HepG2 (cell line): Measurements from ENCODE around the gene ZNF185. TPM values are rescaled to one million over a fixed set of nuclear protein-coding genes. Genes with fewer than 3 reads are reported as not detected.

ENCODE experiments used
- ATAC-seq: fragments of 200-7000 bp; cut with Tn5 transposase; 3 replicates; pipeline ENCODE4 v1.9.1; 2020; ENCODE audit warnings: mild to moderate bottlenecking, moderate library complexity
- BruUV-seq: library from RNA; stranded (reverse); fragments of 400-500 nt; replicated peaks from 2 replicates; lab custom pipeline; 2021; lab: Mats Ljungman, UMichigan
- CTCF ChIA-PET: fragments of 300-600 bp; formaldehyde crosslinking; extraction: SDS; loops from one replicate; lab custom pipeline; 2021; ENCODE audit warnings: low total read pairs, inconsistent platforms, low intra/inter-chr PET ratio; lab: Yijun Ruan, JAX
- POLR2A ChIA-PET: fragments of 350-600 bp; sonication (Branson Sonifier 250); formaldehyde crosslinking; loops from one replicate; lab custom pipeline; 2020; ENCODE audit warnings: antibody characterized with exemption, inconsistent platforms; lab: Yijun Ruan, JAX
- DNase-seq: peaks from one replicate; pipeline ENCODE4 v3.0.0-alpha.2; 2015; ENCODE audit warnings: low spot score
- FAIRE-seq: peaks from 3 replicates; lab custom pipeline; 2011; peaks lifted over from hg19 to GRCh38; lab: Jason Lieb, UNC
- H2AFZ ChIP-seq: one replicate; pipeline ENCODE4 v1.6.1; 2011; ENCODE audit warnings: low read length, inconsistent platforms
- H3K27ac ChIP-seq: fragments of 300-600 bp; 3 replicates; pipeline ENCODE4 v1.8.0; 2011; ENCODE audit warnings: mixed run types, mild to moderate bottlenecking, mixed read lengths, low read length, inconsistent platforms; ENCODE audit not compliant: insufficient read depth; ENCODE audit errors: extremely low read length
- H3K27me3 ChIP-seq, 2 experiments: fragments of 200-600 bp in 1 of 2; 2 replicates in 1 of 2; 3 replicates in 1 of 2; pipeline versions ENCODE4 v1.6.0 to v1.8.0; 2011; ENCODE audit warnings: low read length in 2 of 2, mild to moderate bottlenecking in 2 of 2, moderate library complexity in 2 of 2, inconsistent platforms in 1 of 2; ENCODE audit not compliant: insufficient read depth in 2 of 2, control insufficient read depth in 1 of 2
- H3K36me3 ChIP-seq, 2 experiments: fragments of 200-600 bp in 1 of 2; replicated peaks in 1 of 2; 2 replicates in 1 of 2; 3 replicates in 1 of 2; pipeline versions ENCODE4 v1.5.1 to v1.8.0; 2011; ENCODE audit warnings: low read length in 2 of 2, inconsistent platforms in 1 of 2; ENCODE audit not compliant: insufficient read depth in 2 of 2, control insufficient read depth in 1 of 2
- H3K4me1 ChIP-seq: 2 replicates; pipeline ENCODE4 v1.5.1; 2012; ENCODE audit warnings: low read length, inconsistent platforms; ENCODE audit not compliant: insufficient read depth
- H3K4me2 ChIP-seq: 2 replicates; pipeline ENCODE4 v1.6.0; 2011; ENCODE audit warnings: low read depth, low read length, inconsistent platforms
- H3K4me3 ChIP-seq, 3 experiments: fragments of 200-600 bp in 1 of 3; sonication (generic), shearing (Covaris generic) in 1 of 3; replicated peaks in 1 of 3; 2 replicates each; pipeline ENCODE4 v1.5.1; 2011 to 2016; ENCODE audit warnings: low read length in 3 of 3, inconsistent platforms in 2 of 3, low read depth in 2 of 3, mild to moderate bottlenecking in 2 of 3, control low read depth in 1 of 3, mixed read lengths in 1 of 3; ENCODE audit not compliant: insufficient read depth in 1 of 3
- H3K79me2 ChIP-seq: one replicate; pipeline ENCODE4 v1.6.1; 2011; ENCODE audit warnings: low read length, inconsistent platforms; ENCODE audit not compliant: insufficient read depth
- H3K9ac ChIP-seq: 2 replicates; pipeline ENCODE4 v1.6.0; 2011; ENCODE audit warnings: mild to moderate bottlenecking, low read depth, low read length, inconsistent platforms; ENCODE audit not compliant: insufficient read depth
- H3K9me3 ChIP-seq: 2 replicates; pipeline ENCODE4 v1.5.1; 2012; ENCODE audit warnings: mild to moderate bottlenecking, low read length
- H4K20me1 ChIP-seq: 2 replicates; pipeline ENCODE4 v1.6.0; 2011; ENCODE audit warnings: inconsistent platforms, mild to moderate bottlenecking, low read length, moderate library complexity; ENCODE audit not compliant: insufficient read depth
- HNRNPLL ChIP-seq: fragments of 200-400 bp; formaldehyde crosslinking; IDR thresholded peaks from 2 replicates; pipeline ENCODE4 v1.6.1; 2017; ENCODE audit warnings: mild to moderate bottlenecking, low read depth, low read length; ENCODE audit not compliant: poor library complexity, severe bottlenecking
- MXI1 ChIP-seq: IDR thresholded peaks from 3 replicates; pipeline ENCODE4 v1.6.1; 2012; ENCODE audit warnings: low read depth, low read length, inconsistent platforms, borderline replicate concordance
- PHF8 ChIP-seq: sonication (generic); formaldehyde crosslinking; IDR thresholded peaks from 2 replicates; pipeline ENCODE4 v1.5.0; 2020; ENCODE audit warnings: missing genetic modification reagents
- POGZ ChIP-seq: sonication (generic); formaldehyde crosslinking; IDR thresholded peaks from 2 replicates; pipeline ENCODE4 v1.4.0; 2020; ENCODE audit warnings: mild to moderate bottlenecking, missing genetic modification reagents
- RNF2 ChIP-seq: fragments of 450-650 bp; conservative IDR thresholded peaks from 2 replicates; pipeline ENCODE4 v1.6.1; 2016; ENCODE audit warnings: low read depth
- RORA ChIP-seq: sonication (generic); formaldehyde crosslinking; IDR thresholded peaks from 2 replicates; pipeline ENCODE4 v1.5.0; 2020; ENCODE audit warnings: mild to moderate bottlenecking, missing genetic modification reagents, moderate library complexity
- TRIM24 ChIP-seq: sonication (generic); formaldehyde crosslinking; IDR thresholded peaks from 2 replicates; pipeline ENCODE4 v1.8.0; 2022; ENCODE audit warnings: mild to moderate bottlenecking, missing genetic modification reagents
- U2AF2 ChIP-seq: fragments of 200-400 bp; formaldehyde crosslinking; IDR thresholded peaks from 2 replicates; pipeline ENCODE4 v1.6.1; 2017; ENCODE audit warnings: low read depth, mild to moderate bottlenecking, low read length
- YY1 ChIP-seq: IDR thresholded peaks from 2 replicates; pipeline ENCODE4 v1.6.1; 2011; ENCODE audit warnings: low read length, low read depth, moderate library complexity, mild to moderate bottlenecking; ENCODE audit not compliant: insufficient read depth, insufficient replicate concordance
- ZNF546 ChIP-seq: sonication (generic); formaldehyde crosslinking; conservative IDR thresholded peaks from 2 replicates; pipeline ENCODE4 v1.8.1; 2023; ENCODE audit warnings: mild to moderate bottlenecking, missing genetic modification reagents
- ZNF563 ChIP-seq: sonication (generic); formaldehyde crosslinking; IDR thresholded peaks from 2 replicates; pipeline ENCODE4 v1.8.0; 2022; ENCODE audit warnings: mild to moderate bottlenecking, moderate library complexity, missing genetic modification reagents
- ZNF703 ChIP-seq: sonication (generic); formaldehyde crosslinking; IDR thresholded peaks from 2 replicates; pipeline ENCODE4 v1.5.1; 2020; ENCODE audit warnings: missing genetic modification reagents, mild to moderate bottlenecking, moderate library complexity, borderline replicate concordance
- WGBS: methylation state at CpG from one replicate; pipeline ENCODE4 v1.1.6; 2017; ENCODE audit warnings: low lambda C conversion rate; 5-methylcytosine and 5-hydroxymethylcytosine counted together
- in situ Hi-C: cut with HindIII; loops from 2 replicates; pipeline ENCODE4 v1.10.0; 2017; ENCODE audit warnings: low pct_unique_long_range_greater_than_20kb; ENCODE audit not compliant: extremely low pct_ligation_motif_present
- intact Hi-C: fragments of 100-400 bp; cut with micrococcal nuclease; formaldehyde crosslinking; loops from one replicate; pipeline ENCODE4 v1.10.0; 2022; ENCODE audit not compliant: unreplicated experiment
- polyA plus RNA-seq, 8 experiments: library from polyadenylated mRNA; depleted of rRNA in 3 of 8; stranded (reverse) in 7 of 8; unstranded in 1 of 8; fragments of >200 nt; fragmentation: Illumina TruSeq in 4 of 8; extraction: Trizol in 4 of 8; gene quantifications; 2 replicates each; pipeline versions ENCODE4 v1.2.1 to v1.2.3, GENCODE V29; 2011 to 2016; ENCODE audit warnings: low read depth in 4 of 8, missing spikeins in 1 of 8, mixed read lengths in 1 of 8; ENCODE audit not compliant: insufficient read depth in 1 of 8
- total RNA-seq, 5 experiments: library from RNA; depleted of rRNA; stranded (reverse); fragments of >200 nt; fragmentation: Illumina TruSeq; extraction: Trizol; gene quantifications; 2 replicates each; pipeline ENCODE4 v1.2.3, GENCODE V29; 2016; ENCODE audit warnings: low read depth in 1 of 5
- TF ChIP-seq, protein P1 (sequence below): sonication (generic); formaldehyde crosslinking; IDR thresholded peaks from 2 replicates; pipeline ENCODE4 v1.4.0; 2020; ENCODE audit warnings: mild to moderate bottlenecking, missing genetic modification reagents

The ZNF185 gene
- total and polyA plus RNA-seq, 2 of the 13 experiments (the other 11 are each of a cell fraction or from before 2014, with no cell fraction given), result 1.6 to 3.4 TPM

DNA sequence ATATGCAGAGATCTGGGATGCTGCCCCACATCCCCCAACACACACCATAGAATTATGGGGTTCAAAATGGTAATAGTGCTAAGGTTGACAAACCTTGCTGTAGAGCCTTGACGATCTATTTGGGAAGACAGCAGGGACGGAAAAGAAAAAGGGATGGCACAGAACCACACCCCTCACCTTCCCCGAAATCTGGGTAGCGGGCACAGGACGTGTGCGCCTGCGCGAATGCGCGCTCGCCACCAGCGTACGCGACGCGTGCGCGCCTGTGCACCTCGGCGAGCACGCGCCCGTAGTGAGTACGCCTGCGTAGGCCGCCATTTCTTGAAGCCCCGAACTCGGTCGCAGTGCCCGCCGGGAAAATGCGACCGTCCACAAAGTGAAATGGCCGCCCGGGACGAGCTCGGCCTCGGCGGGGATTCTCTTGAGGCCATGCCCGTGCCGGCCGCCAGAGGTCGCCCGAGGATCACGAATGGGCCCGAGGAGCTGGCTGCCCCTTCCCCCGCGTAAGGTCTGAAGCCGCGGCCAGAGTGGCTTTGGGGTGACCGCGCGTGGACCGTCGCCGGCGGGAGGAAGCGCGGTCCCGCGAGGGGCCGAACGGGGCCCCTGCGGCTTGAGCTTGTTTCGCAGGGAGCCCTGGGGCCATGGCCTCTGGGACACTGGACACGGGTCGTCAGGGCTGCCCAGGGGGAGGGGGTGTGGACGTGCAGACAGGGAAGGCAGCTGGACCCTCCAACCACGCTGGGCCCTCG lies 43.6 kb downstream of the ZNF185 start (continued):
- peak; percentile 97 for TF ChIP-seq YY1
- TF ChIP-seq PHF8, result 0 out of 2 replicates have a peak, but pooled peaks have one; percentile 15
- TF ChIP-seq, protein P1, sequence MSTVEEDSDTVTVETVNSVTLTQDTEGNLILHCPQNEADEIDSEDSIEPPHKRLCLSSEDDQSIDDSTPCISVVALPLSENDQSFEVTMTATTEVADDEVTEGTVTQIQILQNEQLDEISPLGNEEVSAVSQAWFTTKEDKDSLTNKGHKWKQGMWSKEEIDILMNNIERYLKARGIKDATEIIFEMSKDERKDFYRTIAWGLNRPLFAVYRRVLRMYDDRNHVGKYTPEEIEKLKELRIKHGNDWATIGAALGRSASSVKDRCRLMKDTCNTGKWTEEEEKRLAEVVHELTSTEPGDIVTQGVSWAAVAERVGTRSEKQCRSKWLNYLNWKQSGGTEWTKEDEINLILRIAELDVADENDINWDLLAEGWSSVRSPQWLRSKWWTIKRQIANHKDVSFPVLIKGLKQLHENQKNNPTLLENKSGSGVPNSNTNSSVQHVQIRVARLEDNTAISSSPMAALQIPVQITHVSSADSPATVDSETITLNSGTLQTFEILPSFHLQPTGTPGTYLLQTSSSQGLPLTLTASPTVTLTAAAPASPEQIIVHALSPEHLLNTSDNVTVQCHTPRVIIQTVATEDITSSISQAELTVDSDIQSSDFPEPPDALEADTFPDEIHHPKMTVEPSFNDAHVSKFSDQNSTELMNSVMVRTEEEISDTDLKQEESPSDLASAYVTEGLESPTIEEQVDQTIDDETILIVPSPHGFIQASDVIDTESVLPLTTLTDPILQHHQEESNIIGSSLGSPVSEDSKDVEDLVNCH (CRISPR knock-in tag), result no peak

DNA sequence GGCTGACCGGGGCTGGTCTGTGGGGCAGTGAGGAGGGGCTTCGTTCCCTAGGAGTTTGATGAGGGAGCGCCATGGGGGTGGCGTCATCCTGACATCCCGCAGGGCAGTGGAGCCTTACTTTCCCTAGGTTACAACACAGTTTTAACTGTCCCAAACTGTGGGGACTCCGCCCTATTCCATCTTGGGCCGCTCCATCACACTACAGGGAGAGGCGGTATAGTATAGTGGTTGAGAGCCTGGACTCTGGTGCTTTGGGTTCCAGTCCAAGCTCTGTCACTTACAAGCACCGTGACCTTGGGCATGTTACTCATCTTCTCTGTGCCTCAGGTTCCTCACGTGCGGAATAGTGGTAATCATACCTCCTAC lies 44.2 kb downstream of the ZNF185 start:
- H3K36me3 ChIP-seq, result no peaks in the 10 kb centered on the region
- H2AFZ ChIP-seq, result no peak overlapping the region
- H3K27ac ChIP-seq, result no peak overlapping the region
- ATAC-seq (no peak; the same call in 2 of the 3 replicates), FAIRE-seq (no peak), DNase-seq (no peak)
- H4K20me1 ChIP-seq, result no peaks in the 10 kb centered on the region
- peak overlapping the region; percentile 63 for H3K4me2 ChIP-seq
- H3K27me3 ChIP-seq, result no peaks in the 10 kb centered on the region
- ChIA-PET CTCF (interaction anchor here (1.2 kb wide), 1 partner anchor 565 kb away, joined by 6 read pairs; no protein-coding TSS in a partner anchor), POLR2A (interaction anchor here (0.7 to 0.9 kb wide), 2 partner anchors 11 to 24 kb away, joined by 3 to 5 read pairs; no protein-coding TSS in a partner anchor)
- peaks cover 5% of the 10 kb centered on the region; the same call in 1 of the 2 replicates for H3K4me1 ChIP-seq
- peak overlapping the region in 2 of 3 experiments; percentile 51 to 66; a peak in 4 of 6 replicates for H3K4me3 ChIP-seq
- intact Hi-C loops (no loop called here), in situ Hi-C loops (loop anchor here (5.0 kb wide), 1 partner anchor 90 kb away; no protein-coding TSS in a partner anchor)
- no peak for TF ChIP-seq RORA
- no peak for TF ChIP-seq MXI1
- no peak for TF ChIP-seq TRIM24 (CRISPR knock-in tag)
- no peak for TF ChIP-seq RNF2
- TF ChIP-seq POGZ (CRISPR knock-in tag), result no peak
- no peak for TF ChIP-seq ZNF546 (CRISPR knock-in tag)
- TF ChIP-seq ZNF703 (CRISPR knock-in tag), result no peak
- TF ChIP-seq ZNF563 (CRISPR knock-in tag), result no peak
- no peak for TF ChIP-seq HNRNPLL
- TF ChIP-seq YY1, result no peak
- no peak for TF ChIP-seq U2AF2
- peak overlapping the region; percentile 56; the same call in 1 of the 2 replicates for H3K9ac ChIP-seq
- H3K79me2 ChIP-seq, result no peaks in the 10 kb centered on the region
- H3K9me3 ChIP-seq, result no peaks in the 10 kb centered on the region
- WGBS, result no CpG with 5 or more reads among the region's 11 CpGs
- BruUV-seq, result no TSS peak
